HG02938 (cell line): ENCODE measurements around the gene OTOG.

ENCODE experiments used
- ATAC-seq: cut with Tn5 transposase; IDR thresholded peaks from one replicate; pipeline ENCODE4 v1.9.1; 2021; ENCODE audit warnings: mild to moderate bottlenecking, moderate library complexity; ENCODE audit not compliant: unreplicated experiment

OTOG gene

DNA sequence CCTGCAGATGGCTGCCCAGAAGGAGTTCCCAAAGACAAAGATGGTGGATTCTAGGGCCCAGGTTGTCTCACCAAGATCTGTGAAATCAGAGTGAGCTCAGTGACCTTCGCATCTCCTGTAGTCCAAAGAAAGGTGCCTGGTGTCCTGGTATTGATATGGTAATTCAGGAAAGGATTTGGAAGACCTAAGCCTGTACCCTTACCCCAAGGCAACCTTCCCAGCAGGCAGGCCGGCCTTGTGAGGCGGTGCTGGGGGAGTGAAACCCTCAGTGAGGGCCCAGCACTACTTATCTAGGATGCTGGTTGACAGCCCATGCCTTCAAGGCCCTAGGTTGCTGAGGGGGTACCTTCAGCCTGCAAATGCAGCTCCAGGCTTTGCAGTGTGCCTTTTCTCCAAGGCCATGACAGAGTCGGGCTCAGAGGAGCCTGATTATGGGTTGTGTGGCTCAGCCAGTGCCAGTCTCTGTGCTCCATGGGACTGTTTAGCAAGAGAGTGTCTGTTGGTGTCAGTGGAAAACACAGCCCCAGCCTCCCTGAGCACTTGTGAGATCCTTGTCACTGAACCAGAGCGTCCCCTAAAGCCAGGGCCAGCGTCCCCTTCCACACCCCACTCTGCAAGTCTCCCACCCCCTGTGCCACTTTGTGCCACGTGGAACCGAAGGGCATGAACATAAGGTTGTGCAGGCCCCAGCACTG is 99.5 kb downstream of the OTOG start:
- ATAC-seq: no peak

DNA sequence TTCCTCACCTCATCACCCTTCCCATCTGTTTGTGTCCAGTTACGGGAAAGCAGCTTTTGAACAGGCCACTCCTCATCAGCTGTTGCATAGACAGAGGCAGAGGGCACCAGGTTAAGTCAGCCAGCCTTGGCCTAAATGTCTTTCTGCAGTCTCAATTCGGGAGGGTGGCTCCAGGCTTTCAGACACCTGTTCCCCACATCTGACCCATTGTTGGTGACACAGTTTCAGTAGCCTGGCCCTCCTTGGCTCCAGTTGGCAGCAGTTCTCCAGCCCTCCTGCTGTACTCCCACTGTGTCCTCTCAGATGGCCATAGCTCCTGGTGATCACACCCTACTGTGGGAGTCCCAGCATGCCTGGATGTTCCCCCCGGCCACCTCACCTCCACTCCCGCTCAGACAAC is 101.5 kb downstream of the OTOG start:
- ATAC-seq: no peak

DNA sequence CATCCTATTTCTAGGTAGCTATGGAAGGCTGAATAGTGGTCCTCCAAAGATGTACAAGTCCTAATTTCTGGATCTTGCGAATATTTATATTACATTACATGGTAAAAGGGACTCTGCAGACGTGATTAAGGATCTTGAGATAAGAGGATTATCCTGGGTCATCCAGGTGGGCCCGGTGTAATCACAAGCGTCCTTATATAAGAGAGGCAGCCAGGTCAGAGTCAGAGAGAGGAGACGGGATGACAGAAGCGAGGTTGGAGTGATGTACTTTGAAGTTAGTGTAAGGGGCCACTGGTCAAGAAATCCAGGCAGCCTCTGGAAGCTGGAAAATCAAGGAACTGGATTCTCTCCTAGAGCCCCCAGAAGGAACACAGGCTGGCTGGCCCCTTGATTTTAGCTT is 102.2 kb downstream of the OTOG start:
- ATAC-seq: no peak

DNA sequence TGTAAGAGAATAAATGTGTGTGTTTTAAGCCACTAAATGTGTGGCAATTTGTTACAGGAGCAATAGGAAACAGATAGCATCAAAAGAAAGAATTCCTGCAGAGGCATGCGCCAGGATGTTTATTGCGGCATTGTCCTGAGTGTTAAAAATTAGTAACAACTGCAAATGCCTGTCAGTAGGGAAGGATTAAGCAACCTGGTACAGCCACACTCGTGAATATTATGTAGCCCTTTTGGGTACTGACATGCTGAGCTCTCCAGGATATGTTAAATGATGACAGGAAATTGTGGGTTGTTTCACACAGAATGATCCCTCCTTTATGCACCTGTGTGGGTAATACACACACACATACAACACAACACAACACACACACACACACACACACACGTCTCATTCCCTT is 102.6 kb downstream of the OTOG start:
- no peak for ATAC-seq

DNA sequence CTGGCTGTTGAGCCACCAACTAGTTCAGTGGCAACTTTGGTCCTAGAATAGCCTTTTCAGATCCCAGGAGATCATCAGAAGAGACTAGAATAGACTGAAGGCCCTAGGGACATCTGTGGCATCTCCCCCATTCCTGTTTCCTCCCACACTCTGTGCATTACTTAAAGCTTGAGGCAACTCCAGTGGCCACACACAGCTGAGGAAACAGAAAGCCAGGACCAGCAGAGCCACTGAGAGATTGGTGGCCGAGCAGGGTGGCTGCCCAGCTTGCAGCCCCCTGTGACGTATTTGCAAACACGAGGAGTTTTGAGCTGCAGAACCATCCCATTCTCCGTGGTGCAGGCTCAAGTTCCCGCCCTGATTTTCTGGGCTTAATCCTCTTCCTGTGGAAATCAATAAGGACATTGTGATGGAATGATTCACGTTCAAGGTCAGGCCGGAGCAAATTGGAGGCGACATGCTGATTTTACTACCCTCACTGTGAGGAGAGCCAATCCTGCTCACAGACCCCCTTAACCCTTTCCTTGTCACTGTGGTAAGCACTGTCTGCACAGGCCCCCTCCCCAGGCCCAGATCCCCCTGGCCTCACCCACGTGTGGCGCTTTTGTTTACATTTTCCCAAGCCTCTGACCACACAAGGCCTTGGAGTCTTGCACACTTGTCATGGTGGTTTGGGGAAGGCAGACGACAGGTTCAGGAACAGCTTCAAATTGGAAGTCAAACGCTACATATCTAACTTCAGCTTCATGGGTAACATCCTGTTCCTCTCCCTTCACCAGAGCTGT is 103.3 kb downstream of the OTOG start:
- ATAC-seq: no peak

DNA sequence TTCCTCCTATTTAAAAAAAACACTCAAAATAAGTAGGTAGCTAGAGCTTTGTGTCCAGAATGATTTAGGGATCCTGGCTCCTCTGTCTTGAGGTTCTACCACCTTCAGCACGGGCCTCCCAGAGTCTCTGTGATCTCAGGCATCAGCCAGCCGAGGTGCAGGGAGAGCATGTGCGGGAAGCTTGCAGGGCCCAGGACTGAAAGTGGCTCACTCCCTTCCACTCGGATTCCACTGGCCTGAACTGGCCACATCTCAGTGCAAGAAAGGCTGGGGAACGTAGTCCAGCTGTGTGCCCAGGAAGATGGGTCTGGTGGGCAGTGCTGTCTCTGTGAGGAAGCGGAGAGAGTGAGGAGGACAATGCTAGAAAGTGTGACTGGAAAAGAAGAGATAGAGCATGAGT is 104.0 kb downstream of the OTOG start:
- ATAC-seq: no peak

DNA sequence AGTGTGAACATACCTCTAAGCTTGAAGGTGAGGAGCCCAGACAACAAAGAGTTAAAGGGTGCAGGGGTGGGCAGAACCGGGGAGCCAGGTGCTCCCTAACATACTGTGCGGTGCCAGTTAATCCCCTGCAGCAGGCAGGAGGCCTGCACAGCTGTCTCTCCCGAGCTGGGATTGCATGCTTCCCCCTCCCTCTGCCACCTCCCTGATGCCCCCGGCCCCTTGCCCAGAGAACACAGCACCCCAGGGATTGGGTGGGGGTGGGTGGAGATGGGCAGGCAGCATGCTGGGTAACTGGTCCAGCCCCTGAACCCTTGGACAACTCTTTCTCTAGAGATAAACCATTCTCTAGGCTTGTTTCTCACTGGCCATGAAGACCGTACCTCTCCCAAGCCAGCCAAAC is 104.6 kb downstream of the OTOG start:
- no peak for ATAC-seq

DNA sequence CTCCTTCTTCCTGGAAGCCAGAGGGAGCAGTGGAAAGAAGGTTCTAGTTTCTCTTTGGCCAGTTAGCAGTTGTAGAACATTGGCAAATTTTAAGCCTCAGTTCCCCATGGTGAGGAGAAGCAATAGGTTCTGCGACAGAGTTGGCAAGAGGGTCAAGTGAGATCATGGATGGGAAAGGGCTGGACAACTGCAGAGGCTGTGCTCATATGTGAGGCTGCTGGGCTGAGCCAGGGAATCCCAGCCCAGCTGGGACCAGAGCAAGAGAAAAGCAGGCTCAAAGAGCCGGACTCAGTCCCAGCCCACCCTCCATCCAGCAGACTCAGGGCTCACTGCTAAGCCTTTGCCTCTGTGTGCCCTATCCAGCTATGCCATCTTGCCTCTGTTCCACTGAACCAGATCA is 105.5 kb downstream of the OTOG start:
- ATAC-seq: no peak

DNA sequence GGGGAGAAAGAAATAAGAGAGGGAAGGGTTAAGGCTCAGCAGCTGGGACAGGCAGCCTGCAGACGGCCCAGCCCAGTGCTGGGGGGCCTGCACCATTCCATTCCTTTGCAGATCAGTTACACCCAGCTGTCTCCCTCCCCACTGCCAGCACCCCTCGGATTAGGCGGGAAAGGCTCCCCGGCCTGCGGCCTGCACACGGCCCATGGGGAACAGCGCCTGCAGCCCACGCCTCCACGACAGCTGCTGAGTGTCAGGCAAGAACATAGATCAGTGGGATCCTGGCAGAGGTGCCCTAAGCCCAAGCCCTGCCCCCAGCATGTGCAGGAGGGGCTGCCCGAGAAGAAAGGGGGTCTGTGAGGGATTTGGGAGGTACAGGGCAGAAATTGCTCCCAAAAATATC is 106.6 kb downstream of the OTOG start:
- ATAC-seq: no peak

DNA sequence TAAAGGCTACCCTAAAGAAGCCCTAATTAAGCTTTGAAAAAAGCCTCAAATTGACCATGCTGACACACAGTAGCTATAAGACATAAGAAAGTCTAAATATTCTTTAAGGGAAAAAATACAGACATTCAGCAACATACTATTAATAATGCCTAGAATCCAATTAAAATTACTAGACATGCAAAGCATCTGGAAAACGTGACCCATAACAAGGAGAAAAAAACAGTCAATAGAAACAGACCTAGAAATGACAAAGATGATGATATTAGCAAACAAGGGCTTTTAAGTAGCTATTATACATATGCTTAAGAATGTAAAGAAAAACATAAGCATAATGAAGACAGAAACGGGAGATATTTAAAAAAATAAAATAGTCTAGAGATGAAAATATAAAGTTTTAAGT is 108.6 kb downstream of the OTOG start:
- ATAC-seq: no peak

DNA sequence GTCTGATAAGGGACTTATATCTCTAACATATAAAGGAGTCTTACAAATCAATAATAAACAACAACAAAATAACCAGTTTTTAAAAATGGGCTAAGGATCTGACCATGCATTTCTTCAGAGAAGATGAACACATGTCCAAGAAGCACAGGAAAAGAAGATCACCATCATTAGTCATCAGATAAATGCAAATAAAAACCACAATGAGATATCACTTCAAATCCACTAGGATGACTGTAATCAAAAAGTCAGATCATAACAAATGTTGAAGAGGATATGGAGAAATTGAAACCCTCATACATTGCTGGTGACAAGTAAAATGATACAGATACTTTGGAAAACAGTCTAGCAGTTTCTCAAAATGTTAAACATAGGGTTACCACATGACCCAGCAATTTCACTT is 111.2 kb downstream of the OTOG start:
- ATAC-seq: no peak

DNA sequence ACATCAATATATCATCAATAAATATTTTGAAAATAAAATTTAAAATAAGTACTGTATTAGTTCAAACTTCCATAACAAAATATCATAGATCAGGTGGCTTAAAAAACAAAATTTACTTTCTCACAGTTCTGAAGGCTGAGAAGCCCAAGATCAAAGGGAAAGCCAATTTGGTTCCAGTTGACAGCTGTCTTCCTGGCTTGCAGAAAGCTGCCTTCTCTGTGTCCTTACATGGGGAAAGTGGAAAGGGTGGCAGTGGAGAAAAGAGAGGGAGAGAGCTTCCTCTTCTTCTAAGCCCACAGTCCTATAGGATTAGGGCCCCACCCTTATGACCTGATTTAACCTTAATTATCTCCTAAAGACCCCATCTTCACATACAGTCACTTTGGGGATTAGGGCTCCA is 121.1 kb downstream of the OTOG start:
- ATAC-seq: no peak

DNA sequence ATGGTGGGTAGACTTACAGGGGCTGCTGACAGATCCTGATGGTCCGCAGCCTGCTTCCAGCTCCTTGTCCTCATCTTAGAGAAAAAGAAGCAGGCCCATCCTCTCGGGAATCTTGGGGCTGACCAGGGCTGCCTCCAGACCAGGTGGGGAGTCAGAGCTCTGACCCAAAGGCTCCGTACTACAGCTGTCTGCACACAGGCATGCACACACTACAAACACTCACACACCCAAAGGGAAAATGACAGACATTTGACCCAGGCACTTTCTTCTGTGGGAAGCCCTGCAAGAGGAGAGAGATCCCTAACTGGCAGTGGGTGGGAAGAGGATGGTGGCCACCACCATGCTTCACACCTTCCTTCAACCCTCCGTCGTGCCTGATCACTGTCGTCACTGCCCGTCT is 125.4 kb downstream of the OTOG start:
- no peak for ATAC-seq

DNA sequence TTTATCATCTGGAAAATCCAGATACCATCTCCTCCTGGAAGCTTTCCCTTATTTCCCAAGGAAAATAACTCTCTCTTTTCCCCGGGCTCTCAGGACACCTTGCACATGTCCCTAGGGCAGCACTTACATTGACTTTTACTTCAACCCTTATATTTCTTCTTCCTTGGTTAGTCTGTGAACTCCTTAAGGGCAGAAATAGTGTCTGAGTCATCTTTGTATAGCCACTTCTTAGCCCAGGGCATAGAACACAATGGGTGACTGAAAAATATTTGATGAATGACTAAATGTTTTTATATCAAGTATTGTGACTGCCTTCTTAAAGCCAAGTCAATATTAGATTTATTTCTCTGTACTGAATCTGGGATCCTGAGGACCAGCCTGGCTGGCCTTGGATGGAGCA is 126.9 kb downstream of the OTOG start:
- ATAC-seq: no peak

DNA sequence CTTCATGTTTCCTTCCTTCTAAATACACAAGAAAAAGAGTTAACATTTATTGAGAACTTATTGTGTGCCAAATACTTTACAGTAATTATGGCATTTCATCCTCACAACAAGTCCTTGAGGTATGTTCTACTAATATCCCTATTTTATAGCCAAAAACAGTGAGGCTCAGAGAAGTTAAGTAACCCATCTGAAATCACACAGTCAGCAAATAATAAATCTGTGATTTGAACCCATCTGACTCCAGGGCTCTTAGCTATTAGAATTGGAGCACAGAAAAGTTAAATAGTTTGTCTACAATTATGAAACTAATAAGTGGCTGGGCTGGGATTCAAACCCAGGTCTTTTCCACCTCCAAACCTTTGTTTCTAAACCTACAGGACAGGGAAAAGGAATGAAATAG is 135.8 kb downstream of the OTOG start:
- no peak for ATAC-seq

DNA sequence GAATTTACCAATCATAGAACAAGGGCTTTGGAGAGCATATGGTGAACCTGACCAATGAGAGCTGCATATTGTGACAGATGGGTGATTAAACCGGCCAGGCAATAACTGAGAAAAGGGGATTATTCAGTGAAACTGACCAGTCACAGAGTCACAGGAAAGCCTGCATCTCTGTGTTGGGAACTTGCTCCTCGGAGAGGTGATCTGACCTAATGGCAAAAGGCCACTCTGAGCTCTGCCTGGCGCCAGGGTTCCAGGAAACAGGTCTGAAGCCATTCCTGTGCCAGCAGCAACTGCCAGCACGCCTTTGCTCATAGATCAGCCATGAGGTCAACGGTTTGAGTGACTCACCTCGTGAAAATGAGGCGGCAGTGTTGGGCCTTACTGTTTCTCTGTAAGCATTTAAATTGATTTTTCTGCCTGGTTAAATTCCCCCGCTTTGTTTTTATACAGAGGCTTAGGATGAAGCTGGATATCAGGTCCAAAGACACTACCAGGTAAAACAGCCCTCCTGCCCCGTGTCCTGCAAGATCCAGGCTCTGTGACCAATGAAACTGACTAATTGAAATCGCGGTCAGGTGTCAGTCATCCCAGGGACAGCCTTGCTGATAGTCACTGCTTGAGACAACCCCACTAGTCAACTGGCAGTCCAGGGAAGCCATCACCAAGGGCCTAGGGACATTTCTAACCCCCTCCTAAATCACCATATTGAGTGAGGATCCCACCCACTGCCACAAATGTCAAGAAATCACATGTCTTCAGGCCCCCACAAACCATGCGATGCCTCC is 136.5 kb downstream of the OTOG start:
- no peak for ATAC-seq

DNA sequence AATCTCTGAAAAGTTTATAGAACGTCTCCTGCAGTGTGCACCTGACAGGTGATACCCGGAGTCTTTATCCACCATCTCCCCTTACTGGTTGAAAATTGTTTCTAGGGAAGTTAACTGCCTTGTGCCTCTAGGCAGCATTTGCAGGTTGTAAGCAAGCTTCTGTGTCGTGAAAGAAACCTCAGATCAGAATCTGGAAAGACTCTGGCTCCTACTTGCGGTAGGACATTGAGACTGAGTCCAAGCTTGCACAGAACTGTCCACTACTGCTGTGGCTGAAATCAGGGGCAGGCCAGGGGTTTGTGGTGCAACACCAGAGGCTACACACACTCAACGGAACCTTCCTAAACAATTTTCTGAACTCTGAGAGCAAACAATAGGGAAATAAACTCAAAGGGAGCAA is 137.5 kb downstream of the OTOG start:
- no peak for ATAC-seq

DNA sequence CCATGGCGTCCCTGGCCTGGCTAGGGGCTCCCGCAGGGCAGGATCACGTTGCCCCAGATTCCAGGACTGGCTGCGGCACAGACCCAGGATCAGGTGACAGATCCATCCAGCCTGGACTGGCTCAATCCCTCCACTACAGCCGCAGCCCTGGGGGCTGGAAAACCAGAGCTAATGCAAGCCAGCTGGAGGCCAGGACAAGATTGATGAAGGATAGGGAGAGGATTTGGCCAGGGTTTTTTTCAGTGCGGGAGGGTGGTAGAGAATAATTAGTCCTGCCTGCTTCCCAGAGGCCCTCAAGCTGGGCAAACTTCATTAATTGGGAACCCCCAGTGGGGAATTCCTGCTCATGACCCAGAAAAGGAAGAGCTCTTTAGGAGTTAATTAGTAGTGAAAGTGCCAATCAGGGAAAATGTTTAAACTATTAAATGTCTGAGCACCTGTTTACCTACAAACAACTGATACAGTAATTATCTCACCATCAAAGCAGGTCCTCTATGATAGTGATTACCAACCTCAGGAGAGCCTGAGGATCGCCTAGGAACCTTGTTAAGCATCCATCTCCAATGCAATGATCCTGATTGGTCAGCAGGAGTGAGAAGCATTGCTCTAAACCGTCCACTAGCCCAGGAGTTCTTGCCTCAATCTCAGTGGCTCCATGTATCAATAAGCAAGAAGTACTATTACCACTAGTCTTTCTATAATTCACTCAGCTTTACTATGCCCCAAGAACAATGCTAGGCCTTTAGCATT is 139.3 kb downstream of the OTOG start:
- no peak for ATAC-seq

DNA sequence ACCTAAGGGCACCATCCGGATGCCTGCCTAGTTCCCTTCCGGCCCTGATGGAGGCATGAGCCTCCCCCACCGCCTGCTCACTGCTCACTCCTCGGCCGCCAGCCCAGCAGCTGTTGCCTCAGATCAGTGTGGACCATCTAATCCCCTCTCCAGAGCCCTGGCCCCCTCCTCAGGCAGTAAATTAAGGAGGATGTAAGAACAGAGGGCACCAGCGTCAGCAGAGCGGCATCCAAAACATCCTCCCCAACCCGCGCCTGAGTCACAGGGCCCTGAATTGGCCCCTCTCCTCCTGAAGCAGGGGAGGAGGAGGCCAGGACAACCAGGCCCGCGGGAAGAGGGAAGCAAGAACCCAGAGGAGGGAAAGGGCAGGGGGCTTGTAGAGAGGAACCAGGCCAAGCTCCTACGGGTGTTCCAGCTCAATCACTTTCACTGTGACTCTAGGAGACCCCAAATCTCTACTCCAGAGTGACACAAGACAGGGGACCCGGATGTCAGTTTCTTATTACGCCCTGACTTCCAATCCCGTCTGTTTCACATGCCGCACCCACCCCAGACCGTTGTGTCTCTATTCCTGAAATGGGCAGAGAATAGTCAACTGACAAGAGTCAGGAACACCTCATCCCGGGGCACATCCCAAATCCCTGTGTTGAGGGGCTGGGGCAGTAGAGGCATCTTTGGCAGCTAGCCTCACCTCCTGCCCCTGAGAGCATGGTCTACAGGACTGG is 141.0 kb downstream of the OTOG start:
- no peak for ATAC-seq

DNA sequence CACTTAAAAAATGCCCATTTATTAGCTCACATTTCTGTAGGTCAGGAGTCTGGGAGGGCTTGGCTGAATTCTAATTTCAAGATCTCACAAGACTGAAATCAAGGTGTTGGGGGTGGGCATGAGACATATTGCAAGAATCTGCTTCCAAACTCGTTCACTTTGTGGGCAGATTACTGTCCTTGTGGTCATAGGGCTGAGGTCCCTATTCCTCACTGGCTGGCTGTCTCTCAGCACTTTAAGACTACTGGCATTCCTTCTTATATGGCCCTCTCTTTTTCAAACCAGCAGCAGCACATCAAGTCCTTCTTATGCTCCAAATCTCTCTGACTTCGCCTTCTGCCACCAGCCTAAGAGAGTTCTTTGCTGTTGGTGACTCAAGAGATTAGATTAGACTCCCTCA is 144.5 kb downstream of the OTOG start:
- ATAC-seq: no peak

DNA sequence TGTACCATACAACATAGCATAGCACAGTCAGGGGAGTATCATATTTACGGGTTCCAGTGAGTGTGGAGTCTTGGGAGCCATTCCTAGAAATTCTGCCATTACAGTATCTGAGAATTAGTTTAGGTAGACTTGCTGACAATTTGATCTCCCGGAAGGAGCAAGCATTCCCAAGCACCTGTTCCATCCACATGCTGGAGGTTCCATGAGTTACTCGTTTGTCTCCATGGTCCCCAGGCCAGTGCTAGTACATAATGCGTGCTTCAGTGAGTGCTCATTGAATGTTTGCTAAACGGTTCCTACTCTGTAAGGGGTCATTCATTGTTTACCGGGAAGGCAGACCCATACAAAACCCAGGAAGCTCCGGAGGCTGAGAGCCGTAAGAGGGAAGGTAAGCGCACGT is 144.9 kb downstream of the OTOG start:
- ATAC-seq: no peak
